ENCODE data around the gene TMEM79. TPM values are rescaled to one million over a fixed set of nuclear protein-coding genes. Genes with fewer than 3 reads are reported as not detected.
A peak's percentile ranks its signal among the peaks of the same experiment; 100 is the strongest.

Gene TMEM79
- total RNA-seq, 4 donors from 2014 or later: 96.9 to 111 (median 101) TPM

GRCh38 chr1:156291226-156292061, 7.3 kb downstream of the TMEM79 start:
- TF ChIP-seq POLR2A (IDR thresholded peaks at IDR 0.05): no peak
- TF ChIP-seq, protein P1, sequence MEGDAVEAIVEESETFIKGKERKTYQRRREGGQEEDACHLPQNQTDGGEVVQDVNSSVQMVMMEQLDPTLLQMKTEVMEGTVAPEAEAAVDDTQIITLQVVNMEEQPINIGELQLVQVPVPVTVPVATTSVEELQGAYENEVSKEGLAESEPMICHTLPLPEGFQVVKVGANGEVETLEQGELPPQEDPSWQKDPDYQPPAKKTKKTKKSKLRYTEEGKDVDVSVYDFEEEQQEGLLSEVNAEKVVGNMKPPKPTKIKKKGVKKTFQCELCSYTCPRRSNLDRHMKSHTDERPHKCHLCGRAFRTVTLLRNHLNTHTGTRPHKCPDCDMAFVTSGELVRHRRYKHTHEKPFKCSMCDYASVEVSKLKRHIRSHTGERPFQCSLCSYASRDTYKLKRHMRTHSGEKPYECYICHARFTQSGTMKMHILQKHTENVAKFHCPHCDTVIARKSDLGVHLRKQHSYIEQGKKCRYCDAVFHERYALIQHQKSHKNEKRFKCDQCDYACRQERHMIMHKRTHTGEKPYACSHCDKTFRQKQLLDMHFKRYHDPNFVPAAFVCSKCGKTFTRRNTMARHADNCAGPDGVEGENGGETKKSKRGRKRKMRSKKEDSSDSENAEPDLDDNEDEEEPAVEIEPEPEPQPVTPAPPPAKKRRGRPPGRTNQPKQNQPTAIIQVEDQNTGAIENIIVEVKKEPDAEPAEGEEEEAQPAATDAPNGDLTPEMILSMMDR (IDR thresholded peaks at IDR 0.05): no peak
- DNase-seq (ENCODE audit: low spot score in 2 of 2): peak; percentile 84 to 97
- H3K4me3 ChIP-seq (ENCODE audit: low read depth, poor library complexity, severe bottlenecking): no peak overlapping the region
- intact Hi-C loops (cut with DNase I; ENCODE audit: low total_unique reads): no loop called here
- 18 to 24% methylated on average over 36 to 37 of the region's 37 CpGs for WGBS, 2 donors

GRCh38 chr1:156293098-156293434, 8.9 kb downstream of the TMEM79 start:
- no peak overlapping the region for H3K4me3 ChIP-seq (ENCODE audit: low read depth, poor library complexity, severe bottlenecking)
- 83 to 87% methylated on average over 6 to 8 of the region's 8 CpGs for WGBS, 2 donors
- intact Hi-C loops (cut with DNase I; ENCODE audit: low total_unique reads): no loop called here
- no peak for DNase-seq (ENCODE audit: low spot score in 2 of 2)
- no peak for TF ChIP-seq POLR2A (IDR thresholded peaks at IDR 0.05)
- TF ChIP-seq, protein P1 (IDR thresholded peaks at IDR 0.05): no peak

GRCh38 chr1:156293895-156294294, 9.8 kb downstream of the TMEM79 start:
- TF ChIP-seq, protein P1 (IDR thresholded peaks at IDR 0.05): no peak
- no peak for TF ChIP-seq POLR2A (IDR thresholded peaks at IDR 0.05)
- intact Hi-C loops (cut with DNase I; ENCODE audit: low total_unique reads): no loop called here
- 89 to 93% methylated on average over 9 of the region's 9 CpGs for WGBS, 2 donors
- no peak overlapping the region for H3K4me3 ChIP-seq (ENCODE audit: low read depth, poor library complexity, severe bottlenecking)
- DNase-seq (ENCODE audit: low spot score in 2 of 2): no peak

DNA sequence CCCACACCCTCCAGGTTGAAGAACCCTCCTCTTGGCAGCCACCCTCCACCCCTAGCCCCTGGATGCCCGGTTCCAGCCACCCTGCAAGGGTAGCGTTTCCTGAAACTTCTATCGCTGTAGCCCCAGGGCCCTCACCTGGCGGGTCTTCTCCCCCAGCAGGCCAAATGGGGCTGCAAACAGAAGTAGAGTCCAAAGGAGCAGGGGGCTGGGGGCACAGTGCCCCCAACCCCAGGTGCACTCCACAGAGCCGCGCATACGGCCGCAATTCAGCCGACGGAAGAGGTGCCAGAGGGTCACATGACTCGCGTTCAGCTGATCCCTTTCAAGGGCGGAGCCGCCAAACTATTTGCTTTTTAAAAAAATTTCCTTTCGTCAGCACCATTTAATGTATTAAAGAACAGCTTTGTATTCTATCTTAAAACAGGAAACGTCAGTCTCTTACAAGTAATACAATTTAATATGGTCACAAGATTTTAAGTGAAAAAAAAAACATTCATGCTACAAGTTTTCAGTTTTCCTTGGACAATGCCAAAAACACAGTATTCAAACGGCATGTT, 11.3 kb downstream of the TMEM79 start, which contains the start of gene GLMP:
Gene GLMP, minus strand, starts transcription at position 289 of the 557 bp plus-strand sequence. Its CDS starts 34 bp downstream, at position 255.
- TF ChIP-seq, protein P1 (IDR thresholded peaks at IDR 0.05): no peak
- TF ChIP-seq POLR2A (IDR thresholded peaks at IDR 0.05): no peak
- DNase-seq (ENCODE audit: low spot score in 2 of 2): peak; percentile 74 to 94
- intact Hi-C loops (cut with DNase I; ENCODE audit: low total_unique reads): no loop called here
- WGBS, 2 donors: 0 to 1% methylated on average over 17 of the region's 17 CpGs
- peak within 1 kb of the TSS; percentile 76 for H3K4me3 ChIP-seq (ENCODE audit: low read depth, poor library complexity, severe bottlenecking)

- 86 to 87% methylated on average over 19 of the region's 19 CpGs for WGBS, 2 donors
- DNase-seq (ENCODE audit: low spot score in 2 of 2): no peak
- no peak within 1 kb of the TSS for H3K4me3 ChIP-seq (ENCODE audit: low read depth, poor library complexity, severe bottlenecking)
- intact Hi-C loops (cut with DNase I; ENCODE audit: low total_unique reads): no loop called here
- TF ChIP-seq, protein P1 (IDR thresholded peaks at IDR 0.05): no peak
- no peak for TF ChIP-seq POLR2A (IDR thresholded peaks at IDR 0.05)
These were observed 14.8 kb downstream of the TMEM79 start, which contains the start of gene VHLL for GRCh38 chr1:156298852-156299357. Gene VHLL, minus strand, starts transcription at chr1:156299307. Its CDS starts 118 bp downstream, at chr1:156299189.
